Esophagus squamous epithelium (tissue), 4 donors: ENCODE results near the gene BGN.

Experiments used
- POLR2A ChIP-seq, 4 donors: fragments of 450-650 bp; IDR thresholded peaks; one replicate each; pipeline ENCODE4 v1.6.1; 2017; ENCODE audit warnings: antibody characterized with exemption in 4 of 4, mild to moderate bottlenecking in 4 of 4, moderate library complexity in 3 of 4
- TF ChIP-seq, protein P1 (sequence below), 6 experiments: fragments of 450-650 bp in 4 of 6; fragments of 200-600 bp in 2 of 6; sonication (generic) in 2 of 6; IDR thresholded peaks; one replicate each; pipeline ENCODE4 v1.5.1; 2016 to 2019; ENCODE audit warnings: antibody characterized with exemption in 6 of 6, mild to moderate bottlenecking in 4 of 6, moderate library complexity in 4 of 6

DNA sequence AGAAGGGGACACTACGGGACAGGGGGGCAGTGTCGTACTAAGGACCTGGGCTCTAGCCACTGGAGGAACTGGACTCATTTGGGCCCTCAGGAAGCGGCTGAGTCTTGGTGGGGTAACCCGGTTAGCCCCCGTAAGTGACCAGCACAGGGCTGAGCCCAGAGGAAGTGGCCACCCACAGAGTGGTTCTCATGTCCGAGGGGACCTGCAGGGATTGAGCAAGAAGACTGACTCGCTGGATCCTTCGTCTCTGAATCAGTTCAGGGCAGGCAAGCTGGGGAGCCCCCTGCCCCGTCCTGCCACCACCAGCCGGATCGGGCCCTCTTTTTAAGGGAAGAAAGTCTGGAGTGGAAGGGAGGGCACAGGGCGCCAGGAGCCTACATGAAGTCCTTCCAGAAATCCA is 719 bp upstream of the BGN start:
- TF ChIP-seq, protein P1, sequence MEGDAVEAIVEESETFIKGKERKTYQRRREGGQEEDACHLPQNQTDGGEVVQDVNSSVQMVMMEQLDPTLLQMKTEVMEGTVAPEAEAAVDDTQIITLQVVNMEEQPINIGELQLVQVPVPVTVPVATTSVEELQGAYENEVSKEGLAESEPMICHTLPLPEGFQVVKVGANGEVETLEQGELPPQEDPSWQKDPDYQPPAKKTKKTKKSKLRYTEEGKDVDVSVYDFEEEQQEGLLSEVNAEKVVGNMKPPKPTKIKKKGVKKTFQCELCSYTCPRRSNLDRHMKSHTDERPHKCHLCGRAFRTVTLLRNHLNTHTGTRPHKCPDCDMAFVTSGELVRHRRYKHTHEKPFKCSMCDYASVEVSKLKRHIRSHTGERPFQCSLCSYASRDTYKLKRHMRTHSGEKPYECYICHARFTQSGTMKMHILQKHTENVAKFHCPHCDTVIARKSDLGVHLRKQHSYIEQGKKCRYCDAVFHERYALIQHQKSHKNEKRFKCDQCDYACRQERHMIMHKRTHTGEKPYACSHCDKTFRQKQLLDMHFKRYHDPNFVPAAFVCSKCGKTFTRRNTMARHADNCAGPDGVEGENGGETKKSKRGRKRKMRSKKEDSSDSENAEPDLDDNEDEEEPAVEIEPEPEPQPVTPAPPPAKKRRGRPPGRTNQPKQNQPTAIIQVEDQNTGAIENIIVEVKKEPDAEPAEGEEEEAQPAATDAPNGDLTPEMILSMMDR (IDR thresholded peaks at IDR 0.05), result no peak
- no peak for TF ChIP-seq POLR2A (IDR thresholded peaks at IDR 0.05)
